ENCODE measurements around the gene BBX. TPM values are rescaled to one million over a fixed set of nuclear protein-coding genes. Genes with fewer than 3 reads are reported as not detected.

The BBX gene
- total and polyA plus RNA-seq, 2 of the 4 experiments (the other 2 are of a cell fraction) = 13.6 to 107 TPM

DNA sequence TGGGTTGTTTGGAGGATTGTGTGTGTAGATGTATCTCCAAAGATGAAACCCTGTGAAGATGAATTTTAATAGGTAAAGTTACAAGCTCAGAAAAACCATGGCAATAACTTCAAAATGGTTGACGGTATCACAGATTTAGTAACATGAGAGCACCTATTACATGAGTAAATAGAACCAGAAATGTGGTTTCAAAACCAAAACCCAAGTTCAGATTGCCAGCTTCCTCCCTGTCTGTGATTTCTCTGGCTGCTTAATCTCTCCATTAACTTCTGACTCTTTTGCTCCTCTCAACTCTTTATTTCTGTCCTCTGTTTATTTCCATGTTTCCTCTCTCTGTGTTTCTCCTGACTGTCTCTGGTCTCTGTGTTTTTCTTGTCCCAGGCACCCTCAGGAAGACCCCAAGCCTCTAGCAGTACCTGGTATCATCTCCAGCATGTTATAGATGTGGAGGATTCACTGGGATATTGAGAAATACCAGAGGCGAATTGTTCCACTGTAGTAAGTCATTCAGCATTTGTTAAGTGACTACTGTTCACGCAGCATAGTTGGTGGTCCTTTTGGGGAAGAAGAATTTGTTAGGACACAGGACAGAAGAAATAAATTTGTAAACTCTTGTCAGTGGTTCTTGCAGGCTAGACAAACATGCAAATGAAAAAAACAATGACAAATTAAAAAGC lies 138.8 kb downstream of the BBX start:
- Histone ChIP-seq H4K20me1 (ENCODE audit: insufficient read depth, low read length) (no peaks in the 10 kb centered on the region), H2AK9ac (replicated peaks; ENCODE audit: low read depth, low read length, poor library complexity) (no peak overlapping the region), H3K9me1 (ENCODE audit: insufficient read depth, low read length) (peaks cover 3% of the 10 kb centered on the region; the same call in 1 of the 2 replicates), H3K27ac (ENCODE audit: insufficient read depth, low read length) (no peak overlapping the region), H3K56ac (ENCODE audit: extremely low read depth, insufficient read depth, low read length) (peak overlapping the region; percentile 34), H3K79me1 (ENCODE audit: low read depth in 1 of 2, low read length in 2 of 2) (peaks cover 2 to 15% of the 10 kb centered on the region in 2 experiments), H3K36me3 (ENCODE audit: control insufficient read depth, insufficient read depth, low read length) (no peaks in the 10 kb centered on the region), H2BK5ac (ENCODE audit: low read depth, low read length, poor library complexity, severe bottlenecking) (peak overlapping the region; percentile 93), H2BK20ac (ENCODE audit: low read depth, low read length) (peak overlapping the region; percentile 73), H3K18ac (ENCODE audit: low read depth, low read length) (peak overlapping the region; percentile 86; the same call in 1 of the 2 replicates), H2BK120ac (ENCODE audit: low read depth, low read length) (peak overlapping the region; percentile 66), H2AFZ (replicated peaks; ENCODE audit: low read length, poor library complexity) (peak overlapping the region; percentile 50), H3K14ac (replicated peaks; ENCODE audit: low read depth, low read length) (peak overlapping the region; percentile 56), H2BK15ac (ENCODE audit: low read depth, low read length) (peak overlapping the region; percentile 86), H3K9me3 (ENCODE audit: control insufficient read depth, insufficient read depth, low read length) (no peaks in the 10 kb centered on the region), H4K91ac (ENCODE audit: insufficient read depth, low read depth, low read length) (peak overlapping the region; percentile 72), H3K27me3 (ENCODE audit: control insufficient read depth, insufficient read depth, low read length) (no peaks in the 10 kb centered on the region), H3K4me3 (ENCODE audit: insufficient read depth, low read depth, low read length) (peak overlapping the region; percentile 30; the same call in 1 of the 2 replicates), H3K4me1 (ENCODE audit: control insufficient read depth, insufficient read depth, low read length) (peaks cover 5% of the 10 kb centered on the region), H4K5ac (ENCODE audit: low read depth, low read length) (peak overlapping the region; percentile 86), H3K4me2 (ENCODE audit: low read depth, low read length) (peak overlapping the region; percentile 74; the same call in 1 of the 2 replicates), H3K9ac (ENCODE audit: low read depth, low read length) (peak overlapping the region; percentile 43; the same call in 1 of the 2 replicates), H2AK5ac (ENCODE audit: low read depth, low read length) (peak overlapping the region; percentile 57; the same call in 1 of the 2 replicates), H4K8ac (ENCODE audit: low read depth in 2 of 2, low read length in 2 of 2) (peak overlapping the region; percentile 30 to 81; a peak in 3 of 4 replicates), H3K4ac (ENCODE audit: low read depth, low read length) (peak overlapping the region; percentile 81), H3K23ac (ENCODE audit: low read depth, low read length) (peak overlapping the region; percentile 19)
- BruUV-seq (replicated peaks) = no TSS peak
- 100% methylated on average over 1 of the region's 3 CpGs; no CpG with 5 or more reads in 1 of the 2 experiments for WGBS, 2 experiments (ENCODE audit: extremely low coverage in 2 of 2, insufficient read length in 1 of 2)
- ATAC-seq (ENCODE audit: low read depth) = 0 out of 2 replicates have a peak, but pooled peaks have one; percentile 9
- intact Hi-C loops (cut with micrococcal nuclease) (loop anchor here (5.0 to 10.0 kb wide), 3 partner anchors 89 to 424 kb away; no protein-coding TSS in a partner anchor), dilution Hi-C loops (cut with HindIII; ENCODE audit: low sequenced_read_pairs, unreplicated experiment) (no loop called here), in situ Hi-C loops (cut with MboI; ENCODE audit: low sequenced_read_pairs) (no loop called here)
- CTCF ChIA-PET = interaction anchor here (1.0 to 1.5 kb wide), 6 partner anchors 15 to 816 kb away, joined by 3 to 4 read pairs (median 3); no protein-coding TSS in a partner anchor
- TF ChIP-seq RCOR1 (IDR thresholded peaks at IDR 0.05; ENCODE audit: insufficient replicate concordance, low read length) = no peak
- no peak for TF ChIP-seq SMC3 (IDR thresholded peaks at IDR 0.05; ENCODE audit: low read depth, low read length)
- TF ChIP-seq CEBPB (IDR thresholded peaks at IDR 0.05; ENCODE audit: low read depth, low read length) = 0 out of 2 replicates have a peak, but pooled peaks have one; percentile 23
- no peak for TF ChIP-seq MXI1 (IDR thresholded peaks at IDR 0.05; ENCODE audit: borderline replicate concordance, low read depth, low read length)
- TF ChIP-seq, protein P1, sequence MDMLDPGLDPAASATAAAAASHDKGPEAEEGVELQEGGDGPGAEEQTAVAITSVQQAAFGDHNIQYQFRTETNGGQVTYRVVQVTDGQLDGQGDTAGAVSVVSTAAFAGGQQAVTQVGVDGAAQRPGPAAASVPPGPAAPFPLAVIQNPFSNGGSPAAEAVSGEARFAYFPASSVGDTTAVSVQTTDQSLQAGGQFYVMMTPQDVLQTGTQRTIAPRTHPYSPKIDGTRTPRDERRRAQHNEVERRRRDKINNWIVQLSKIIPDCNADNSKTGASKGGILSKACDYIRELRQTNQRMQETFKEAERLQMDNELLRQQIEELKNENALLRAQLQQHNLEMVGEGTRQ (IDR thresholded peaks at IDR 0.05; ENCODE audit: low read depth, low read length) = no peak
- TF ChIP-seq MAZ (IDR thresholded peaks at IDR 0.05; ENCODE audit: borderline replicate concordance, low read depth, low read length) = no peak
- no peak for DNase-seq
- POLR2A ChIA-PET (ENCODE audit: unreplicated experiment) = no interaction called here

Measured in IMR-90 (cell line).